ENCODE measurements around the gene L1CAM. TPM values are rescaled to one million over a fixed set of nuclear protein-coding genes. Genes with fewer than 3 reads are reported as not detected.

L1CAM gene
- total and polyA plus RNA-seq, 9 of the 15 experiments (the other 6 are each of a cell fraction or from before 2014, with no cell fraction given) = 0.09 to 0.86 (median 0.26) TPM; not detected in 3

DNA sequence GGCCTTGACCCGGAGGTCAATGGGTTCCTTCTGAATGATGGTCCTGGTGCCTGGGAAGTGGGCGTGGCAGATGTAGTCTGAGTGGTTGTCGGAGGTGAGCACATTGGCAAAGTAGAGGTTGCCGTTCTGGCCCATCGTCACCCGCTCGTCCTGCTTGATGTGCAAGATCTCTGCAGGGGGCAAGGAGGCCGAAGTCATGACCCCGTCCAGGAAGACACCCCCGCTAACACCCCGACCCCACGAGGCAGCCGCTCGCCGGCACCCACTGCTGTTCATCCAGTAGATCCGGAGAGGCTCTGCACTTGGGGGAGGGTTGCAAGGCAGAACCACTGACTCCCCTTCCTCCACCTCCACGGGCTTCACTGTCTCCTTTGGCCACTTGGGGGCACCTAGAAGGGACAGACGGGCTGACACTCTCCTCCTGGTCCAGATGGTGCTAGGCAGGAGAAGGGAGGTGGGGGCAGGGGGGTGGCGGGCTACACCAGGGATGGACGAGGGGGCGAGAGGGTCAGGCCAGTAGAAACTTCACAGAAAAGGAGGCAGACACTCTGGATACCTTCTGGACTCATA is 15.1 kb downstream of the L1CAM start:
- peak in 3 of 4 experiments; percentile 43 to 51 (median 49) for DNase-seq (ENCODE audit: extremely low read depth in 1 of 4, low spot score in 3 of 4)
- Histone ChIP-seq H3K36me3 (ENCODE audit: control insufficient read depth, insufficient read depth, low read length) (no peaks in the 10 kb centered on the region), H3K27me3 (ENCODE audit: control insufficient read depth in 2 of 2, insufficient read depth in 2 of 2, low read length in 2 of 2) (peaks cover 3 to 67% of the 10 kb centered on the region in 2 experiments; a peak in 3 of 5 replicates), H4K20me1 (replicated peaks; ENCODE audit: control insufficient read depth, insufficient read depth, low read length) (0 out of 2 replicates have a peak, but pooled peaks cover 20% of the 10 kb centered on the region), H3K4me2 (ENCODE audit: insufficient read depth, low read length) (no peak overlapping the region), H3K9ac (ENCODE audit: insufficient read depth in 1 of 2, low read depth in 2 of 2, low read length in 2 of 2) (no peak overlapping the region), H3K9me1 (ENCODE audit: control insufficient read depth, insufficient read depth, low read length) (no peaks in the 10 kb centered on the region), H3K4me1 (replicated peaks in 1 of 2; ENCODE audit: control insufficient read depth in 2 of 2, insufficient read depth in 2 of 2, low read length in 2 of 2) (peaks cover 0 to 22% of the 10 kb centered on the region in 2 experiments; a peak in 2 of 5 replicates), H2AFZ (ENCODE audit: low read depth, low read length) (no peak overlapping the region), H3K9me3 (replicated peaks; ENCODE audit: control insufficient read depth, insufficient read depth, low read depth, low read length) (no peaks in the 10 kb centered on the region), H3K27ac (ENCODE audit: extremely low read depth, low read depth, low read length) (no peak overlapping the region), H3K4me3 (no peak overlapping the region), H3K79me2 (ENCODE audit: control insufficient read depth, insufficient read depth, low read length) (no peaks in the 10 kb centered on the region)
- under 1% methylated on average over 13 of the region's 21 CpGs for WGBS (ENCODE audit: insufficient coverage, low coverage, missing lambda C conversion rate)
- peak; percentile 74 for ATAC-seq
- no peak for TF ChIP-seq LCOR (CRISPR knock-in tag; IDR thresholded peaks at IDR 0.05)
- 0 out of 4 replicates have a peak, but pooled peaks of 1 of the 2 experiments have one; percentile 4 for TF ChIP-seq RAD21 (CRISPR knock-in tag; conservative IDR thresholded peaks at IDR 0.05 in 1 of 2, IDR thresholded peaks at IDR 0.05 in 1 of 2)
- TF ChIP-seq, protein P1, sequence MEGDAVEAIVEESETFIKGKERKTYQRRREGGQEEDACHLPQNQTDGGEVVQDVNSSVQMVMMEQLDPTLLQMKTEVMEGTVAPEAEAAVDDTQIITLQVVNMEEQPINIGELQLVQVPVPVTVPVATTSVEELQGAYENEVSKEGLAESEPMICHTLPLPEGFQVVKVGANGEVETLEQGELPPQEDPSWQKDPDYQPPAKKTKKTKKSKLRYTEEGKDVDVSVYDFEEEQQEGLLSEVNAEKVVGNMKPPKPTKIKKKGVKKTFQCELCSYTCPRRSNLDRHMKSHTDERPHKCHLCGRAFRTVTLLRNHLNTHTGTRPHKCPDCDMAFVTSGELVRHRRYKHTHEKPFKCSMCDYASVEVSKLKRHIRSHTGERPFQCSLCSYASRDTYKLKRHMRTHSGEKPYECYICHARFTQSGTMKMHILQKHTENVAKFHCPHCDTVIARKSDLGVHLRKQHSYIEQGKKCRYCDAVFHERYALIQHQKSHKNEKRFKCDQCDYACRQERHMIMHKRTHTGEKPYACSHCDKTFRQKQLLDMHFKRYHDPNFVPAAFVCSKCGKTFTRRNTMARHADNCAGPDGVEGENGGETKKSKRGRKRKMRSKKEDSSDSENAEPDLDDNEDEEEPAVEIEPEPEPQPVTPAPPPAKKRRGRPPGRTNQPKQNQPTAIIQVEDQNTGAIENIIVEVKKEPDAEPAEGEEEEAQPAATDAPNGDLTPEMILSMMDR (IDR thresholded peaks at IDR 0.05 in 2 of 3, conservative IDR thresholded peaks at IDR 0.05 in 1 of 3; ENCODE audit: insufficient read depth in 2 of 3, low read depth in 1 of 3, low read length in 3 of 3) = peak in 2 of 3 experiments; percentile 26 to 42; a peak in 2 of 6 replicates
- in situ Hi-C loops (cut with MboI) = no loop called here
- no TSS peak for BruUV-seq (replicated peaks)
- intact Hi-C loops (cut with micrococcal nuclease) = no loop called here
- POLR2A ChIA-PET = no interaction called here
- FAIRE-seq = no peak
- CTCF ChIA-PET (ENCODE audit: low intra/inter-chr PET ratio) = no interaction called here

All from K562 (cell line).